MG63 (cell line): ENCODE data around the gene FXR2. TPM values are rescaled to one million over a fixed set of nuclear protein-coding genes. Genes with fewer than 3 reads are reported as not detected.
"Not testable (repeated sequence)": the region's sequence is repeated elsewhere in the genome, so short reads cannot be mapped to it uniquely, and the experiment has no call there.

Source experiments
- DNase-seq: peaks from one replicate; pipeline ENCODE4 v3.0.0-alpha.2; 2020
- H3K27me3 ChIP-seq: fragments of 250-450 bp; sonication (Bioruptor Pico); 2 replicates; pipeline ENCODE4 v1.5.1; 2020; ENCODE audit warnings: mild to moderate bottlenecking, moderate library complexity
- H3K36me3 ChIP-seq: fragments of 250-450 bp; sonication (Bioruptor Pico); 2 replicates; pipeline ENCODE4 v1.5.1; 2020; ENCODE audit warnings: mild to moderate bottlenecking, moderate library complexity
- H3K4me3 ChIP-seq: fragments of 250-450 bp; sonication (Bioruptor Pico); 2 replicates; pipeline ENCODE4 v1.5.1; 2020; ENCODE audit warnings: mild to moderate bottlenecking, moderate library complexity
- H3K9me3 ChIP-seq: fragments of 250-450 bp; sonication (Bioruptor Pico); 2 replicates; pipeline ENCODE4 v1.5.1; 2020; ENCODE audit warnings: mild to moderate bottlenecking, moderate library complexity
- total RNA-seq: library from RNA; depleted of rRNA; stranded (reverse); fragments of >200 nt; shearing (Covaris generic); gene quantifications from 2 replicates; pipeline ENCODE4 v1.2.3, GENCODE V29; 2014; ENCODE audit warnings: low replicate concordance

FXR2 gene
- total RNA-seq, 1 experiment from 2014 or later, result 49.5 TPM

GRCh38 chr17:7633093-7633492 lies 18.4 kb upstream of the FXR2 start:
- Histone ChIP-seq H3K36me3 (no peaks in the 10 kb centered on the region), H3K9me3 (no peaks in the 10 kb centered on the region), H3K27me3 (no peaks in the 10 kb centered on the region), H3K4me3 (no peak overlapping the region)
- no peak for DNase-seq

DNA sequence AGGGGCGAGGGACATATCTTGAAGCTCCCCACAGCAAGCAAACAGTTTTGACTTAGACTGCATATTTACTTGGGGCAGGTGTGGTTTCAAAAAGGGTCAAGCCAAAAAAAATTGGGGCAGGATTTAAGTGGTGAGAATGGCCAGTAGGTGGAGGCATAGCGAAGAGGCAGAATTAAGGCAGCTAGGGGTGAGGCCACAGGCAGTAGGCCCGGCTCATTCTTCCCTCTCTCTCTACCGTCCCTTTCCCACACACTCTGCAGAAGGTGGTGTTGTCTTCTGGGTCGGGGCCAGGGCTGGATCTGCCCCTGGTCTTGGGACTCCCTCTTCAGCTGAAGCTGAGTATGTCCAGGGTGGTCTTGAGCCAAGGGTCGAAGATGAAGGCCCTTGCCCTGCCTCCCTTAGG lies 17.8 kb upstream of the FXR2 start:
- Histone ChIP-seq H3K9me3 (no peaks in the 10 kb centered on the region), H3K36me3 (no peaks in the 10 kb centered on the region)
- no peak for DNase-seq

DNA sequence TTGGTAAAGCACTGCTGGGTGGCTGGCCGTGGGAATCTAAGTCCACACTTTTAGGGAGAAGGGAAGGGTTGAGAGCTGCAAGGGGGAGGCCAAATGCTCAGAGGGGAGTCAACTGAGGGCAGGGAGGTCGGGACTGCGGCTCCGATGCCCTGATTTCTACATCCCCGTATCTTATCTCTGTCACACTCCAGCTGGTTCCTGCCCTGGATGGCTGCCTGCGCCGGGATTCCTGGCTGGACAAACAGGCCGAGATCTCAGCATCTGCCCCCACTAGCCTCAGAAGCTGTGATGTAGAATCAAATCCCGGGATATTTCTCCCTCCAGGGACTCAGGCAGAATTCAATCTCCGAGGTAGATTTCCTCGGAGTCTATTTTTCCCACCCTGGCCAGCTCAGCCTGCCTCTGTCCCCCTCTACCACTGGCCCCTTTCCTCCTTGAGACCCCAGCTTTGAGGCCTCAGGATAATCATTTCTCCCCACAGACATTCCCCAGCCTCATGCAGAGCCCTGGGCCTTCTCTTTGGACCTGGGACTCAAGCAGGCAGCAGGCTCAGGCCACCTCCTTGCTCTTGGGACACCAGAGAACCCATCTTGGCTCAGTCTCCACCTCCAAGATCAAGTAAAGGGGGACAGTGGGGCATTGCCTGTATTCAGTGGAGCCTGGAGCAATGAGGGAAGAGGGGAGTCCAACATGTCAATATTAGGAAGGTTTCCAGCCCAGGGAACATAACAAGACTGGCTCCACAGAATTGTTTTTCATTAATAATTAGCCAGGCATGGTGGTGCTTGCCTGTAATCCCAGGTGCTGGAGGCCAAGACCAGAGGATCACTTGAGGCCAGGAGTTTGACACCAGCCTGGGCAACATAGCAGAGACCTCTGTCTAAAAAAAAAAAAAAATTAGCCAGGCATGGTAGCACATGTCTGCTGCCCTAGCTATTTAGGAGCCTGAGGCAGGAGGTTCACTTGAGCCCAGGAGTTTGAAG lies 17.0 kb upstream of the FXR2 start:
- Histone ChIP-seq H3K36me3 (no peaks in the 10 kb centered on the region), H3K9me3 (no peaks in the 10 kb centered on the region), H3K27me3 (no peaks in the 10 kb centered on the region), H3K4me3 (no peak overlapping the region)
- no peak for DNase-seq

More for the DNA sequence above, 17.8 kb upstream of the FXR2 start:
- H3K27me3 ChIP-seq, result no peaks in the 10 kb centered on the region
- no peak overlapping the region for H3K4me3 ChIP-seq

GRCh38 chr17:7629939-7630571 lies 15.4 kb upstream of the FXR2 start, which contains the start of gene SHBG:
TSS of gene SHBG (plus strand) at chr17:7630135. CDS start at chr17:7630173, 38 bp downstream.
- Histone ChIP-seq H3K9me3 (no peaks in the 10 kb centered on the region), H3K4me3 (no peak within 1 kb of the TSS), H3K27me3 (no peaks in the 10 kb centered on the region), H3K36me3 (no peaks in the 10 kb centered on the region; the same call in 1 of the 2 replicates)
- no peak for DNase-seq

GRCh38 chr17:7627250-7628121 lies 12.8 kb upstream of the FXR2 start, which contains the start of gene SAT2:
TSS of gene SAT2 (minus strand) at chr17:7627821. CDS start at chr17:7627635, 186 bp downstream.
- Histone ChIP-seq H3K4me3 (peak within 1 kb of the TSS; percentile 69), H3K27me3 (no peaks in the 10 kb centered on the region), H3K9me3 (no peaks in the 10 kb centered on the region), H3K36me3 (no peaks in the 10 kb centered on the region; the same call in 1 of the 2 replicates)
- peak; percentile 85 for DNase-seq

DNA sequence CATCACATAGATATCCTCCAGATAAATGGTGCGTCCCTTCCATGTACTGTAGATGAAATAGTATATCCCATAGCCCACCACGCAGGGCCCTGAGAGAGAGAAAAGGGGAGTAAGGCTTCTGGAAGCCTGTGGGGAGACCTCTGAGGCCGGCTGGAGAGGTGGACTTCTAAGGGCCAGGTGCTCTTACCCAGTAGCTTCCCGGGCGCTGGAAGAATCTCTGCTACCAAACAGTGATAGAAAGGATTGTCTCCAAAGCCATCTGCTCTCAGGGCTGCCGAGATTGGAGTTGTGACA lies 12.2 kb upstream of the FXR2 start:
- no peaks in the 10 kb centered on the region for H3K27me3 ChIP-seq
- H3K9me3 ChIP-seq, result no peaks in the 10 kb centered on the region
- no peaks in the 10 kb centered on the region; the same call in 1 of the 2 replicates for H3K36me3 ChIP-seq
- DNase-seq, result no peak
- peak overlapping the region; percentile 69 for H3K4me3 ChIP-seq

DNA sequence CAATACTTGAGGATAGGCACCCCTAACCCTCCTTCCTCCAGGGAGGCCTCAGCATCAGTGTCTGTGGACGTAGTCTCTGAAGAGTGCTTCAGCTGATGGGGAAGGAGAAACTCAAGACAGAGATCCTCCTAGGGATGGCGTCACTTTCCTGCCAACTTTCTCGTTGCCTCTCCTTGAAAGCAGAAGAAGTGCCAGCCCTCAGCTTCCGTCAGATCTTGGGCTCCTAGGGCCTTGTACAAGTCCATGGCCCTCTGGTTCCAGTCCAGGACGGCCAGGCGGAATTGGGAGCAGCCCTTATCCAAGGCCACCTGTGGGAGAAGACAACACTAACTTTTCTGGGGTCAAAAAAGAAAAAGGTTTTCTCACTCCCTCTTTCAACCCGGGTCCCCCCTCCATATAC lies 11.6 kb upstream of the FXR2 start:
- no peak for DNase-seq
- no peaks in the 10 kb centered on the region for H3K9me3 ChIP-seq
- H3K27me3 ChIP-seq, result no peaks in the 10 kb centered on the region
- H3K4me3 ChIP-seq, result no peak overlapping the region
- no peaks in the 10 kb centered on the region; the same call in 1 of the 2 replicates for H3K36me3 ChIP-seq

GRCh38 chr17:7625749-7626148 lies 11.1 kb upstream of the FXR2 start:
- not testable (repeated sequence) for H3K4me3 ChIP-seq, H3K9me3 ChIP-seq, DNase-seq, H3K27me3 ChIP-seq, H3K36me3 ChIP-seq

- Histone ChIP-seq H3K27me3 (no peaks in the 10 kb centered on the region), H3K9me3 (no peaks in the 10 kb centered on the region), H3K36me3 (no peaks in the 10 kb centered on the region; the same call in 1 of the 2 replicates), H3K4me3 (no peak overlapping the region)
- DNase-seq, result no peak
Measured at GRCh38 chr17:7623661-7624060, 9.0 kb upstream of the FXR2 start.

DNA sequence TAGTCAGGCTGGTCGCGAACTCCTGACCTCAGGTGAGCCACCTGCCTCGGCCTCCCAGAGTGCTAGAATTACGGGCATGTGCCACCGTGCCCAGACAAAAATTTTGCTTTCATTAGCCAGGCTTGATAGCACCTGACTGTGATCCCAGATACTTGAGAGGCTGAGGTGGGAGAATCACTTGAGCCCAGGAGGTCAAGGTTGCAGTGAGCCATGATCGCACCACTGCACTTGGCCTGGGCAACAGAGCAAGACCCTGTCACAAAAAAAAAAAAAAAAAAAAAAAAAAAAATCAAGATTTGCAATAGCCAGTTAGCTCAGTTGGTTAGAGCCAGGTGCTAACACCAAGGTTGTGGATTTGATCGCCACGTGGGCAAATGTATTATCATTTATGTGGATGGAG lies 6.1 kb upstream of the FXR2 start:
- no peak for DNase-seq
- Histone ChIP-seq H3K27me3 (no peaks in the 10 kb centered on the region), H3K36me3 (no peaks in the 10 kb centered on the region), H3K4me3 (no peak overlapping the region), H3K9me3 (no peaks in the 10 kb centered on the region)

GRCh38 chr17:7618608-7619007 lies 3.9 kb upstream of the FXR2 start:
- no peak overlapping the region for H3K4me3 ChIP-seq
- H3K9me3 ChIP-seq, result no peaks in the 10 kb centered on the region
- no peaks in the 10 kb centered on the region for H3K36me3 ChIP-seq
- no peaks in the 10 kb centered on the region for H3K27me3 ChIP-seq
- no peak for DNase-seq

DNA sequence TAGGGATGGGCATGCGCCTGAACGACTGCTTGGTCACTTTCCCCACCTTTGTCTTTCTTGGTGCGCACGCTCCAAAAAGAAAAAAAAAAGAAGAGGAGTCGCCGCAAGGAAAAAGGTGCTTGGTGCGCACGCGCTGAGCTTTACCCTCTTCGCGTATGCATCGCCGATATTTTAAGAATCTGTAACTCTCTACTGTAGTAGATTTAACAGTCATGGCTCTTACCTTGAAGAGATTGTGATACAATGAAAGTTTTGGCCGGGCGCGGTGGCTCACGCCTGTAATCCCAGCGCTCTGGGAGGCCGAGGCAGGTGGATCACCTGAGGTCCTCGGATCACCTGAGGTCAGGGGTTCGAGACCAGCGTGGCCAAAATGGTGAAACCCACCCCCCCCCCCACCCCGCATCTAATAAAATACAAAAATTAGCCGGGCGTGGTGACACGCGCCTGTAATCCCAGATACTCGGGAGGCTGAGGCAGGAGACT lies 609 bp upstream of the FXR2 start:
- H3K36me3 ChIP-seq, result 0 out of 2 replicates have a peak, but pooled peaks cover 7% of the 10 kb centered on the region
- H3K4me3 ChIP-seq, result peak overlapping the region; percentile 69
- no peaks in the 10 kb centered on the region for H3K9me3 ChIP-seq
- no peaks in the 10 kb centered on the region for H3K27me3 ChIP-seq
- DNase-seq, result no peak

GRCh38 chr17:7613769-7614424 lies 800 bp downstream of the FXR2 start:
- DNase-seq, result no peak
- no peaks in the 10 kb centered on the region for H3K9me3 ChIP-seq
- no peaks in the 10 kb centered on the region for H3K27me3 ChIP-seq
- peaks cover 8% of the 10 kb centered on the region; the same call in 1 of the 2 replicates for H3K36me3 ChIP-seq
- H3K4me3 ChIP-seq, result peak overlapping the region; percentile 69

- no peak overlapping the region for H3K4me3 ChIP-seq
- no peaks in the 10 kb centered on the region for H3K9me3 ChIP-seq
- DNase-seq, result no peak
- peaks cover 8% of the 10 kb centered on the region; the same call in 1 of the 2 replicates for H3K36me3 ChIP-seq
- no peaks in the 10 kb centered on the region for H3K27me3 ChIP-seq
Measured at GRCh38 chr17:7612294-7612640, 2.4 kb downstream of the FXR2 start.

GRCh38 chr17:7611635-7612293 lies 2.9 kb downstream of the FXR2 start:
- no peaks in the 10 kb centered on the region for H3K27me3 ChIP-seq
- no peak overlapping the region for H3K4me3 ChIP-seq
- H3K36me3 ChIP-seq, result peaks cover 8% of the 10 kb centered on the region; the same call in 1 of the 2 replicates
- no peaks in the 10 kb centered on the region for H3K9me3 ChIP-seq
- DNase-seq, result no peak

- no peak for DNase-seq
- Histone ChIP-seq H3K27me3 (no peaks in the 10 kb centered on the region), H3K4me3 (no peak overlapping the region), H3K9me3 (no peaks in the 10 kb centered on the region), H3K36me3 (peaks cover 8% of the 10 kb centered on the region)
Measured at GRCh38 chr17:7610641-7611040, 4.1 kb downstream of the FXR2 start.
